ENCODE results near the gene PRND. TPM values are rescaled to one million over a fixed set of nuclear protein-coding genes. Genes with fewer than 3 reads are reported as not detected.
A peak's percentile ranks its signal among the peaks of the same experiment; 100 is the strongest.

PRND gene
- total RNA-seq, 2 donors from 2014 or later, result 0.27 TPM; not detected in 1

GRCh38 chr20:4730780-4731179, 9.1 kb downstream of the PRND start:
- H3K27me3 ChIP-seq, result no peaks in the 10 kb centered on the region
- no peak overlapping the region for H3K4me3 ChIP-seq
- H3K9me3 ChIP-seq, result no peaks in the 10 kb centered on the region
- H3K27ac ChIP-seq, result no peak overlapping the region
- H3K9ac ChIP-seq (ENCODE audit: low read depth in 2 of 2, low read length in 2 of 2), result no peak overlapping the region
- intact Hi-C loops (cut with DNase I), result no loop called here
- H3K36me3 ChIP-seq, result no peaks in the 10 kb centered on the region
- TF ChIP-seq CTCF (IDR thresholded peaks at IDR 0.05), result no peak
- no peaks in the 10 kb centered on the region for H3K4me1 ChIP-seq
- no peak for DNase-seq

- Histone ChIP-seq H3K9ac (ENCODE audit: low read depth in 2 of 2, low read length in 2 of 2) (no peak overlapping the region), H3K27me3 (no peaks in the 10 kb centered on the region), H3K27ac (no peak overlapping the region), H3K9me3 (no peaks in the 10 kb centered on the region), H3K4me3 (no peak overlapping the region), H3K36me3 (no peaks in the 10 kb centered on the region), H3K4me1 (no peaks in the 10 kb centered on the region)
- TF ChIP-seq CTCF (IDR thresholded peaks at IDR 0.05), result no peak
- DNase-seq, result no peak
- intact Hi-C loops (cut with DNase I), result no loop called here
These were observed 15.2 kb downstream of the PRND start for GRCh38 chr20:4736875-4737274.

- no peak overlapping the region for H3K27ac ChIP-seq
These were observed 16.3 kb downstream of the PRND start for GRCh38 chr20:4737857-4738627.

GRCh38 chr20:4740774-4741431, 19.2 kb downstream of the PRND start:
- TF ChIP-seq CTCF (IDR thresholded peaks at IDR 0.05), result peak; percentile 81
- H3K9ac ChIP-seq (ENCODE audit: low read depth in 2 of 2, low read length in 2 of 2), result no peak overlapping the region
- peak; percentile 48 for DNase-seq
- no peak overlapping the region for H3K4me3 ChIP-seq
- no peak overlapping the region for H3K27ac ChIP-seq
- H3K9me3 ChIP-seq, result no peaks in the 10 kb centered on the region
- no peaks in the 10 kb centered on the region for H3K27me3 ChIP-seq
- intact Hi-C loops (cut with DNase I), result no loop called here
- no peaks in the 10 kb centered on the region for H3K36me3 ChIP-seq
- no peaks in the 10 kb centered on the region for H3K4me1 ChIP-seq

More at GRCh38 chr20:4737857-4738627, 16.3 kb downstream of the PRND start:
- no peak overlapping the region for H3K9ac ChIP-seq (ENCODE audit: low read depth in 2 of 2, low read length in 2 of 2)
- no peaks in the 10 kb centered on the region for H3K9me3 ChIP-seq
- TF ChIP-seq CTCF (IDR thresholded peaks at IDR 0.05), result no peak
- no peaks in the 10 kb centered on the region for H3K27me3 ChIP-seq
- H3K4me1 ChIP-seq, result no peaks in the 10 kb centered on the region
- intact Hi-C loops (cut with DNase I), result no loop called here
- H3K36me3 ChIP-seq, result no peaks in the 10 kb centered on the region
- no peak overlapping the region for H3K4me3 ChIP-seq
- no peak for DNase-seq

- no peak for TF ChIP-seq CTCF (IDR thresholded peaks at IDR 0.05)
- DNase-seq, result no peak
- no peaks in the 10 kb centered on the region for H3K9me3 ChIP-seq
- H3K4me1 ChIP-seq, result no peaks in the 10 kb centered on the region
- no peak overlapping the region for H3K4me3 ChIP-seq
- no peaks in the 10 kb centered on the region for H3K27me3 ChIP-seq
- H3K36me3 ChIP-seq, result no peaks in the 10 kb centered on the region
- intact Hi-C loops (cut with DNase I), result no loop called here
- no peak overlapping the region for H3K27ac ChIP-seq
- H3K9ac ChIP-seq (ENCODE audit: low read depth in 2 of 2, low read length in 2 of 2), result no peak overlapping the region
These were observed 27.1 kb downstream of the PRND start for GRCh38 chr20:4748847-4749246.

Data from colonic mucosa (tissue), 4 donors.